KG1 (cell line): Measurements from ENCODE around the gene ELAVL3.
"Not testable (repeated sequence)": the region's sequence is repeated elsewhere in the genome, so short reads cannot be mapped to it uniquely, and the experiment has no call there.

ENCODE experiments used
- DNase-seq: peaks from one replicate; lab custom pipeline; 2025; lab: John Stamatoyannopoulos, UW

ELAVL3 gene

GRCh38 chr19:11435833-11436313 lies 45.0 kb downstream of the ELAVL3 start:
- DNase-seq = no peak

- DNase-seq = peak; percentile 97
Observed at GRCh38 chr19:11435057-11435832, 45.6 kb downstream of the ELAVL3 start, which contains the start of the genes ODAD3 and PRKCSH. TSS of gene ODAD3 (minus strand) at chr19:11435121. CDS start at chr19:11435016, 105 bp downstream. TSS of gene PRKCSH (plus strand) at chr19:11435635. CDS start at chr19:11436118, 483 bp downstream.

- no peak for DNase-seq
Observed at GRCh38 chr19:11434703-11435056, 46.2 kb downstream of the ELAVL3 start.

GRCh38 chr19:11433526-11433925 lies 47.3 kb downstream of the ELAVL3 start:
- not testable (repeated sequence) for DNase-seq

- DNase-seq = no peak
Observed at GRCh38 chr19:11426656-11427055, 54.2 kb downstream of the ELAVL3 start.

GRCh38 chr19:11425719-11426457 lies 55.0 kb downstream of the ELAVL3 start:
- no peak for DNase-seq

- DNase-seq = no peak
Observed at GRCh38 chr19:11423791-11424181, 57.1 kb downstream of the ELAVL3 start.

GRCh38 chr19:11423164-11423790 lies 57.6 kb downstream of the ELAVL3 start:
- no peak for DNase-seq

- DNase-seq = no peak
Observed at GRCh38 chr19:11422163-11423065, 58.4 kb downstream of the ELAVL3 start.

GRCh38 chr19:11421371-11422098 lies 59.3 kb downstream of the ELAVL3 start:
- DNase-seq = no peak

- DNase-seq = no peak
Observed at GRCh38 chr19:11420429-11421370, 60.1 kb downstream of the ELAVL3 start.

GRCh38 chr19:11418549-11419506 lies 62.0 kb downstream of the ELAVL3 start, which contains the start of gene RGL3:
TSS of gene RGL3 (minus strand) at chr19:11419314. CDS start at chr19:11419278, 36 bp downstream.
- no peak for DNase-seq

- DNase-seq = no peak
Observed at GRCh38 chr19:11418094-11418548, 62.7 kb downstream of the ELAVL3 start.

- DNase-seq = no peak
Observed at GRCh38 chr19:11416346-11417052, 64.3 kb downstream of the ELAVL3 start.

- no peak for DNase-seq
Observed at GRCh38 chr19:11414544-11414943, 66.3 kb downstream of the ELAVL3 start.

- DNase-seq = no peak
Observed at GRCh38 chr19:11410682-11411081, 70.2 kb downstream of the ELAVL3 start.

GRCh38 chr19:11408591-11408990 lies 72.3 kb downstream of the ELAVL3 start:
- DNase-seq = no peak
